HG02798 (cell line): ENCODE results near the gene DTD1.
"Not testable (repeated sequence)": the region's sequence is repeated elsewhere in the genome, so short reads cannot be mapped to it uniquely, and the experiment has no call there.

ENCODE experiments used
- ATAC-seq: cut with Tn5 transposase; IDR thresholded peaks from one replicate; pipeline ENCODE4 v1.9.1; 2021; ENCODE audit warnings: mild to moderate bottlenecking; ENCODE audit not compliant: unreplicated experiment, poor library complexity

The DTD1 gene

DNA sequence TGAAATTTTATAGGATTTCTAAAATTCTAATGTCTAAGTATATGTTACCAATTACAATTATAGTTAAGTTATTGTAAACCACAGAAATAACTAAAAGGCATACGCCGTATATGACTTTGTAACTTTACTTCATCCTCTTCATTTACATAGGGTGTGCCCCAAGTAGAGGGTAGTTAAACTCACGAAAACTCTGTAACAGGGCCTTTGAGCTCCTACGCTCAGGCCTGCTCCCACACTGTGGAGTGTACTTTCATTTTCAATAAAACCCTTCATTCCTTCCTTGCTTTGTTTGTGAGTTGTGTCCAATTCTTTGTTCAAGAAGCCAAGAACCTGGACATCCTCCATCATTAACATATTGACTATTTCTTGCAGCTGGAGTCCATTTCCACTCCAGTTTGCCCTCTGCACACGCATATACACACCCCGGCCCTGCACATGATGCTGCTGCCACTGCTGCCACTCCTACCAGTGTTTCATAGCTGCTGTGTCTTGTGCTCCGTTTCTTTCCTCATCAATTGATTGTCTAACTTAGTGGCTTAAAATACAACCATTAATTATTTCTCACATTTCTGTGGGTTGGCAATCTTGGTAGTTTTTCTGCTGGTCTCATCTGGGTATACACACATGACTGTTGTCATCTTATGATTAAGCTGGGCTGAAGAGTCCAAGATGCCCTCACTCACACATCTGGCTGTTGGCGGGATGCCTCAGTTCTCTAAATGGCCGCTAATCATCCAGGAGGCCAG lies 192.7 kb downstream of the DTD1 start:
- no peak for ATAC-seq

DNA sequence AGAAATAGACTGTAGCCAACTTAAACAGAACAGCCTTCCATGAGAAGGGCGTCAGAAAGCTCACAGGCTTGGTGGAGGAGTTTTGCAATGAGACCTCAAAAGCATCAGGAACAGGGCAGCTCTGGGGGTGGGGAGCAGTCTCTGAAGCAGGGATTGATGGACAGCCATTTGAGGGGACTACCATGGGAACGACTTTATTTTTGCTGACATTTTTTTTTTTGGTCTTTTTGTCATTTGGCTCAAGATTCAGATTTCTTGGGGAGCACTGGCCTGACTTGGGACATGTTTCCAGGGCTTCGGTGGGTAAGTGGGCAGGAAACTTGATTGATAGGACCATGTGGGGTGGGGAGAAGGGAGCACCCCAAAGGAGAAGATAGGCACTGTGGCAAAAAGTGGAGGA lies 193.7 kb downstream of the DTD1 start:
- ATAC-seq, result no peak

DNA sequence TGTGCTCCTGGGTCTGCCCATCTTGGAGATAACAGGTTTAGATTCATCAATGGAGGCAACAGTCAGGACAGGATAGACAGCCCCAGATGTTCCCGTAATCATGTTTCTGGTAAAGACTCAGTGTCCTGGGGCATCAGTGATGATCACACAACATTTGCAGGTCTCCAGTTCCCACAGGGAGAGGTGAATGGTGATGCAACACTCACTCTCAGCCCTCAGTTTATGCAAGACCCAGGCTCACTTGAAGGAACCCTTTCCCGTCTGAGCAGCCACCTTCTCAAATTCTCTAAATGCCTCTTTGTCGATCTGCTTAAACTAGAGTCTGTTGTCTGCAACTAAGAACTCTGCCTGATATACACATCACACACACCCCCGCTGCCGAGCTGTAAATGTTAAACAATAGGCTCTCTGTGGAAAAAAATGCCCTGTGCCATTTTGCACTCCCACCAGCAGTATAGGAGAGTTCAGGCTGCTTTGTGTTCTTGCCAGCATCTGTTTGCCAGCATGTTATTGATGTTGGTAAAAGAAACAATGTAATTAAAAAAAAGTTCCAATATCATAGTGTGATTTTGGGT lies 195.6 kb downstream of the DTD1 start:
- no peak for ATAC-seq

DNA sequence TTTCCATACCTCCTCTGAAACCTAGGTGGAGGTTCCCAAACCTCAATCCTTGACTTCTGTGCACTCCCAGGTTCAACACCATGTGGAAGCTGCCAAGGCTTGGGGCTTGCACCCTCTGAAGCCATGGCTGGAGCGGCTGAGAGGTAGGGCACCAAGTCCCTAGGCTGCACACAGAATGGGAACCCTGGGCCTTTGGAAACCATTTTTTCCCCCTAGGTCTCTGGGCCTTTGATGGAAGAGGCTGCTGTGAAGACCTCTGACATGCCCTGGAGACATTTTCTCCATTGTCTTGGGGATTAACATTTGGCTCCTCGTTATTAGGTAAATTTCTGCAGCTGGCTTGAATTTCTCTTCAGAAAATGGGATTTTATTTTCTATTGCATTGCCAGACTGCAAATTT lies 199.2 kb downstream of the DTD1 start:
- ATAC-seq, result not testable (repeated sequence)

DNA sequence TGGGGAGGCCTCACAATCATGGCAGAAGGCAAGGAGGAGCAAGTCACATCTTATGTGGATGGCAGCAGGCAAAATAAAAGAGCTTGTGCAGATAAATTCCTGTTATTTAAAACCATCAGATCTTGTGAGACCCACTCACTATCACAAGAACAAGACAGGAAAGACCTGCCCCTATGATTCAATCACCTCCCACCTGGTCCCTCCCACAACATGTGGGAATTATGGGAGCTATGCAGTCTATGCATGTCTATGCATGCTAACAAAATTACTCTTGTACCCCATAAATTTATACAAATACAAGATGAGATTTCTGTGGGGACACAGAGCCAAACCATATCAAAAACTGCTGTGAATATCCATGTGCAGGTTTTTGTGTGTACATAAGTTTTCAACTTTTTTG lies 200.2 kb downstream of the DTD1 start:
- no peak for ATAC-seq

DNA sequence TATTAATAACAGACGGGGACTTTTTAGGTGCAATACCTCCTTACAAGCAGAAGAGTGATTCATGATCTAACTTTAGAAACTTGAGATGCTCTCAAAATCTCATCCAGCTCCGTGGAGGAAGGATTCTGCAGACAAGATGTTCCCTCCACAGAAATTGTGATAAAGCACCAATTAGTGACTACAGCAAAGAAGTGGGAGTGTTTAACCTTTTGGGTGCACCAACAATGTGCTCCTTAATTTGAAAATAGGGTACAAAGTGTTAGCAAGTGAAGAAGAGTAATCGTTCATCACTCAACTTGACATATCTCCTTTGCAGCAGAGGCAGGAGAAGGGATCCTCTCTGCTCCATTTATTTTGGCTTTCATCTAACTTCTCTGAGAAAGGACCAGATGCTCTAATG lies 202.9 kb downstream of the DTD1 start:
- no peak for ATAC-seq

DNA sequence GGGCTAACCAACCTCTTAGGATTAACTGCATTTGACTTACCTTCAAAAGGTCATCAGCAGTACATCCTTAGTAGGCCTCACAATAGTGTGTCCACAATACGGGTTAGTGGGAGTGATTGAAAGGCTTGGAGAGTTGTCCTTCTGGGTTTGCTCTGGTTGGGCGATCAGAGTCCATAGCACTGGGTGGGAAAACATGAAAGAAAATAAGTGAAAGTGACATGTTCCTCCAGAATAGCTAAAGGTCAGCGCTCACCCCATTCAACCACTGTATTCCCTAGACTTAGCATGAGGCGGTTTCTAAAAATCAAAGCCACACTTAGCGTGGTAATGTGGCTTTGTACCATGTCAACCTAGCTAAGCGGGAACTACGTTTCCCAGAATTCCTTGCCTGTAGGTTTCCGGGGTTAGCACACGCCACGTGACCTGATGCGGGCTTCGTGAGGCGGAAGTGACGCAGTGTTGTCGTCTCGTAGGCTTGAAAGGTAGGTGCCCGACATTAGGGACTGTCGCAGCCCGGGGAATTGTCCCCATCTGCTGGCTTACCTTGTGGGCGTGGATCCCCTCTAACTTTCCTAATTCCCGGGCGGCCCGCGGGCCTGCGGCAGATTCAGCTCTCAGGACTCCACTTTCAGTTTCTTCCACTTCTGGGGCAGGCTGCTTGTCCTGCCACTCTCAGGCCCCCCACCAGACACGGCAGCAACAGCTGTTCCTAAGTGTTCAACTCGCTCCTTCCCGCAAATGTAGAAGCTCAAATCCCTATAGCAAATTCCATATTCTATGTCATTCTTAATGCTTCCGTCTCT lies 206.0 kb downstream of the DTD1 start:
- ATAC-seq, result peak; percentile 97

DNA sequence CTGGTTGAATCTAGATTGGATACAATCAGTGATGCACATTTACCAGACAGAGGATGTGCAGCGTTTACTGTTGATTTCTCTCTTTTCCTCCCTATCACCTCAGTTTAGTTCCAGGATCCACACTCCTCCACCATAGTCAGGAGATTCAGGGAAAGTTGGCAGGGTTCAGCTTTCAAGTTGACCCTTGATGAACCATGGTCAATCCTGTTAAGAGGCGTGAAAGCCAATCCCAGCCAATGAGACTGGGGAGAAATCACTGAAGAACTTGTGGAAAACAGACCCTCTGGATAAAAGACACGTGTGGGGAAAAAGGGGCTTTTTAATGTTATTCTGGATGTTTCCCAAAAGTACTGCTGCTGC lies 206.6 kb downstream of the DTD1 start:
- no peak for ATAC-seq

DNA sequence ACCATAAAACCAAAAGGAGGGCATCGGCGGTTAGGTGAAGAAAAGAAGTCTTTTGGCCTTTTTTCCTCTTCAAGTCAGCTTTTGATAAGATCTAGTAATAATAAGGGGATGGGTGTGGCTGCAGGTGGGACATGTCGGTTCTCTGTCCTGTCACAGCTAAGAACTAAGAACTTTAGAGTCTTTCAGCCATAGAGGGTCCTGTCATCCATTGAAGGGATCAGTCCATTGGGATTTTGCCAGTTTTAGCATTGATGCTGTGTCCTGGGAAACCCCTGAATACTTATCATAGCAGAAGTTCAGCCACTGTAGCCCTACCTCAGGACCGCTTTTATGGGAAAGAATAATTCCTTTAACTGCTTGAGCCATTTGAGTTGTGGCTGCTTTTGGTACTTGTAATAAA lies 207.5 kb downstream of the DTD1 start:
- no peak for ATAC-seq

DNA sequence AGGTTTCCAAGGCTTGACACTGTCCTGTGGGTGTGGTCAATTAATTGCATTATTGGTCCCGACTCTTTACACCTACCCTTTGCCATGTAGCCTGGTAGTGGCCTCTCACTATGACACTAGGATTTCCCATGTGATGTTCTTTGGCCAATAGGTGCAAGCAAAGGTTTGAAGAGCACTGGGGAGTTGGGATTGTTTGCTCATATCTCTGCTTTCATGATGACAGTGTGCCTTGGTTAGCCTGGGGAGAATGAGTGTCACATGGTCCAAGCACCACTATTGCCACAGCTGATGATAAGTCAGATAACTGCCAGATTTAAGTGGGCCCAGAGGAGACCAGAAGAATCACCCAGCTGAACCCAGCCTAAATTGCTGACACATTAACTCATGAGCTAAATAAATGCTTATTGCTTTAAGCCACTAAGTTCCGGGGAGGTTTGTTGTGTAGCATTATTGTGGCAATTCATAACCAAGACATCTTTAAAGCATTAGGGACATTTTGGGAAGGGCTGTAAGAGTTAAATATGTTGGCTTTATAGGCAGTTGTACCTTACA lies 208.5 kb downstream of the DTD1 start:
- ATAC-seq, result no peak

DNA sequence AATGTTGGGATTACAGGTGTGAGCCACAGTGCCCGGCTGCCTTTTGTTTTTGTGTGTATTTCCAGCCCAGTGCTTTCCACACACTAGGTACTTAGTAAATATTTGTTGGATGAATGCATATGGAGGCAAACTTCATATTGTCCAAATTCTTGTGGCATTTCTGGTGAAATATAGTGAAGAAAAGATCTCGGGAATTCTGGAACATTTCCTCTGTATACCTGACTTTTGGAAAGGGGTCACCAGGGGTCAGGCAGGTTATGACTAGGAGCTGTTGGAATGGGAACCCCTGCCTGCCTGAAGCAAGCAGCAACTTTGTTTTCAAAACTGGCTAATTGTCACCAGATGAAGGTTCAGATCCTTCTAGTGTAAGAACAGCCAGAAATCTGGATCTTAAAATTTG lies 213.7 kb downstream of the DTD1 start:
- ATAC-seq, result no peak

DNA sequence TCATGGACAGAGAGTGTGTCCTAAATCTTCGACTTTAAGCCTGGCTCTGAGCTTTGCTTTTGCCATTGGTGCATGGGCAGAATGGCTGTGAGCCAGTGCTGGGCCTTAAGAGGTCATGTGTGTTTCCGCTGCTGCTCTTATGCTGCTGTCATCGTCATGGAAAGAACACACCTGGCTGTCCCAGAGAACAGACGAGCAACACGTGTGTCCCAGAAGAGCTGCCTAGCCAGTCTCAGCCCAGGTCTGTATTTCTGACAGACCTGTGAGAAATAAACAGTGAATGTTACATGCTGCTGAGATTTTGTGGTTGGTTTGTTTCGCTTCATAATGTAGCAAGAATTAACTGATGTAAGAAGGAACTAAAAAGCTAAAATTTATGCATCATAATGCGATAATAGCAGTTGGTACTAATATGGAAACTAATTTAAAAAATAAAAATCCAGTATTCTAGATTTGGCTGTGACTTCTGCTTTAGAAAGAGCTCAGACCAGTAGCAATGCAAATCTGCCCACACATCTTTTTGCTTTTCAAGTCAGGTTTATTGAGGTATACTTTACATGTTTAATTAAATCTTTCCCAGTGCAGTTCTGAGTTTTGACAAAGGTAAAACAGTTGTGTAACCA lies 214.3 kb downstream of the DTD1 start:
- peak; percentile 63 for ATAC-seq

DNA sequence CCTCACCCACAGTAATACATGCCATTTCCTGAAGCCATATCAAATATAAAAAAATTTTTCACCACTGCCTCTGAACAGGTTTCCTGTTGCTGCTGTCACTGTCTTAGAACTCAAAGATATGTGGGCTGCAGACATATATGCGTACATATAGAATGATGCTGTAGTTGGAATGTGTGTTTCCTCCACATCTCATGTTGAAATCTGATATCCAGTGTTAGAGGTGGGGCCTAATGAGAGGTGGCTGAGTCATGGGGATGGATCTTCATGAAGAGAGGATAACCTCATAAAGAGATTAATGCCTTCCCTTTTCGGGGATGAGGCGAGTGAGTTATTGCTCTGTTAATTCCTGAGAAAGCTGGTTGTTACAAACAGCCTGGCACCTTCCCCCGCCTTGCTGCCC lies 218.0 kb downstream of the DTD1 start:
- no peak for ATAC-seq

DNA sequence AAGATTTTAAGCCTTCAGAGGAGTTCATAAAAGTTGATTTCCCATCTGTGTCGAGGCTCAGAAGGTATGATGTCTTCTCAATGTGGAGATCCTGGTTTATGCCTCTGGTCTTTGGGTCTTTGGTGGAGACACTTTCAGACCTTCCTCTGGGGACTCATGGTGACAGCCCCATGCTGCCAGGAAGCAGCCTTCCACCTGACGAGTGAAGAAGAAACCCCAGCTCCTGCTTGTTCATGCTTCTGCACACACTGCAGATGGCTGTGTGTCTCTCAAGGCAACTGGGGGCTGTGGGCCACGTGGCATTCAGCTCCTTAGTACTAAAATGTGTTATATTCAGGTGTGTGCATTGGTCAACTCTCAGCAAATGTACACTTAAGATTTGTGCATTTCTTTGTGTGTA lies 220.9 kb downstream of the DTD1 start:
- ATAC-seq, result no peak

DNA sequence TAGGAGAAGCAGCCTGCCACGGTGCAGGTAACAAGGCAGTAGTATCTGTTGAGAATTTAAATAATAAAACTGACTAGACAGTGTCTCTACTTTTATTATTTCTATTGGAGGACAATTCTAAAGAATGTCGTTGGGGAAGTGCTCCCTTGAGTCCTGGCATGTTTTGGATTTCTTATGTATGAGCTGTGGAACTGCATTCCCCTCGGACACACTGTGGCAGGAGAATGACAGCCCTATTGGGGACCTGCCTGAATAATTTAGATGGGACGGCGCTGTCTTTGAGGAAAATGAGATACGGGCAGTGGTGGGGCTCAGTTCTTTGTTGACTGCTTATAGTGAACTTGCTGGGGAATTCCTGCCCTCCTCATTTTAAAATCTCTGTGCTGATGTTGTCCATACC lies 223.3 kb downstream of the DTD1 start:
- no peak for ATAC-seq

DNA sequence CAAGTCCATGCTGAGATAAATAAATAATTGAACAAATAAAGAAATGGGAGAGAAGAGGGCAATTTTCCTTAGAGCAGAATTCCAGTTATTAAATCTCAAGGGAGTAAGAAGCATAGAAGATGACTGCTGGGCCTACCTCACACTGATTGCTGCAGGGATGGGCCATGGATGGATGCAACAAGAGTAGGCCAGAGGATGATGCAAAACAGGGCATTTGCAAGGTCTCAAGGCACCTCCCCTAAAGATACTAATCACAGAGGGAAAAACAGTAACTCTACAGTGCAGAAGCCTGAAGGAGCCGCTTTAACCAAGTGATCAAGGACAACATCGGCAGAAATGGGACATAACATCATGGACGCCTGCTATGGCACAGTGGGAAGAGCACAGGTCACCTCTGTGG lies 224.1 kb downstream of the DTD1 start:
- no peak for ATAC-seq

DNA sequence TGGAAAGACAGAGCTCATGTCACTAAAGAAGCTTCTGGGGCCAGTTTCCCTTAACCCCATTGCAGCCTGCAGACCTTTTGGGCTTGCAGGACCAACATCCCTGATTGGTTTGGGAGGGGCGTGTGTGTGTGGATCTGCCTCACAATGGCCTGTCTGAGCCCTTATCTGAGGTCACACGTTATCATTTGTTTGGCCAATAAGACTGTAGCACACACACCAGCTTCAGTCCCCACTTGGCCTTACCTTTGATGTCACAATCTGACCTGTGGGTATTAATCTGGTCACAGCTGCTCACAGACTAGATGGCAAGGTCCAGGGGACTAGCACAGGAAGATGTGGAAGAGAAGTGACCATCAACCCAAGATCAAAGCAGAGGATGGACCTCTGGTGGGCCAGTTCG lies 225.6 kb downstream of the DTD1 start, which contains the start of gene SCP2D1:
Gene SCP2D1, plus strand, starts transcription at position 301 of the 400 bp plus-strand sequence. Its CDS starts 33 bp downstream, at position 334.
- no peak for ATAC-seq

DNA sequence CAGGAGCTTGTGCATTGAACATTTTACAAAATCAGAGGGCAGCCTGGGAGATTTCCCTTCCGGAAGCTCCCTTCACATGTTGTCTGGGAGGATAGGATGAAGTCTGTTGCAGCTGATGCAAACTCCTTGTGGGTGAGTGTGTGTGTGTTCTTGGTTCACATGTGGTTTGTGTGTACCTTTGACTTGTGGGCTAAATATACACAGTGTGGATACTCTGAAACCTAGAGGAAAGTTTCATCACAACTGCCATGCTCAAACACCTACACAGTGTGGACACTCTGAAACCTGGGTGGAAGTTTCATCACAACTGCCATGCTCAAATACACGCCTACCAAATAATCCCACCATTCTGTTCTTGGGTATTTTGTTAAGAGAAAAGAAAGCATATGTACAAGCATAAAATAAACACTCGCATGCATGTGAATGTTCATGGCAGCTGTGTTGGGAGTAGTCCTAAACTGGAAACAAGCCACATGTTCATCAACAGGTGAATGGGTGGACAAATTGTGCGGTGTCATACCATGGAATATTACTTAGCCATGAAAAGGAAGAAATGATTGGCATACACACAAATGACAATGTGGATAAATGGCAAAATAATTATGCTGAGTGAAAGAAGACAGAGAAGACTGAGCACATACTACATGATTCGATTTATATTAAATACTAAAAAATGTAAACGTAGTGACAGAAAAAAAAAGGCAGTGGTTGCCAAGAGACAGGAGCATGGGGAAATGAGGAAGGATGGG lies 227.5 kb downstream of the DTD1 start:
- ATAC-seq, result no peak
